ENCODE measurements around the gene CPAMD8. TPM values are rescaled to one million over a fixed set of nuclear protein-coding genes. Genes with fewer than 3 reads are reported as not detected.
"Not testable (repeated sequence)": the region's sequence is repeated elsewhere in the genome, so short reads cannot be mapped to it uniquely, and the experiment has no call there.

CPAMD8 gene
- total RNA-seq, 1 donor from 2014 or later: 1.3 TPM

- intact Hi-C loops (cut with micrococcal nuclease): loop anchor here (5.0 kb wide), 1 partner anchor 177 kb away; the partner anchor contains the start of gene SIN3B
These were observed 22.2 kb downstream of the CPAMD8 start for GRCh38 chr19:17004386-17004785.

- intact Hi-C loops (cut with micrococcal nuclease): loop anchor here (2.0 to 5.0 kb wide), 2 partner anchors 175 to 290 kb away; partner anchors contain the start of gene SIN3B
These were observed 24.2 kb downstream of the CPAMD8 start for GRCh38 chr19:17002455-17002854.

- intact Hi-C loops (cut with micrococcal nuclease): loop anchor here (1.0 to 5.0 kb wide), 3 partner anchors 104 to 291 kb away; partner anchors contain the start of gene SIN3B
These were observed 24.9 kb downstream of the CPAMD8 start for GRCh38 chr19:17001603-17002183.

GRCh38 chr19:16998635-16999194, 27.9 kb downstream of the CPAMD8 start:
- intact Hi-C loops (cut with micrococcal nuclease): no loop called here

GRCh38 chr19:16996838-16997490, 29.6 kb downstream of the CPAMD8 start:
- intact Hi-C loops (cut with micrococcal nuclease): not testable (repeated sequence)

GRCh38 chr19:16988661-16989060, 37.9 kb downstream of the CPAMD8 start:
- intact Hi-C loops (cut with micrococcal nuclease): no loop called here

- intact Hi-C loops (cut with micrococcal nuclease): no loop called here
These were observed 41.2 kb downstream of the CPAMD8 start for GRCh38 chr19:16985403-16985802.

GRCh38 chr19:16982586-16982985, 44.0 kb downstream of the CPAMD8 start:
- intact Hi-C loops (cut with micrococcal nuclease): not testable (repeated sequence)

- intact Hi-C loops (cut with micrococcal nuclease): no loop called here
These were observed 47.5 kb downstream of the CPAMD8 start for GRCh38 chr19:16978839-16979802.

- intact Hi-C loops (cut with micrococcal nuclease): no loop called here
These were observed 48.5 kb downstream of the CPAMD8 start for GRCh38 chr19:16978156-16978555.

GRCh38 chr19:16977306-16977705, 49.3 kb downstream of the CPAMD8 start:
- intact Hi-C loops (cut with micrococcal nuclease): no loop called here

GRCh38 chr19:16976446-16976845, 50.2 kb downstream of the CPAMD8 start:
- intact Hi-C loops (cut with micrococcal nuclease): no loop called here

- intact Hi-C loops (cut with micrococcal nuclease): no loop called here
These were observed 55.8 kb downstream of the CPAMD8 start for GRCh38 chr19:16970821-16971220.

- intact Hi-C loops (cut with micrococcal nuclease): no loop called here
These were observed 57.5 kb downstream of the CPAMD8 start for GRCh38 chr19:16969135-16969534.

GRCh38 chr19:16960996-16961822, 65.4 kb downstream of the CPAMD8 start:
- intact Hi-C loops (cut with micrococcal nuclease): not testable (repeated sequence)

- intact Hi-C loops (cut with micrococcal nuclease): not testable (repeated sequence)
These were observed 68.3 kb downstream of the CPAMD8 start for GRCh38 chr19:16958277-16958676.

GRCh38 chr19:16957855-16958254, 68.8 kb downstream of the CPAMD8 start:
- intact Hi-C loops (cut with micrococcal nuclease): no loop called here

- intact Hi-C loops (cut with micrococcal nuclease): no loop called here
These were observed 69.4 kb downstream of the CPAMD8 start for GRCh38 chr19:16957151-16957701.

GRCh38 chr19:16955161-16955560, 71.4 kb downstream of the CPAMD8 start:
- intact Hi-C loops (cut with micrococcal nuclease): no loop called here

GRCh38 chr19:16952046-16952445, 74.6 kb downstream of the CPAMD8 start:
- intact Hi-C loops (cut with micrococcal nuclease): no loop called here

All from T-helper 2 cell treated with Interferon-gamma antibody and Interleukin-4, amounts not matched to agents 100 ng/mL and 5 ng/mL, for 36 hours (primary cell).